Measurements from ENCODE around the gene SCN11A.
"Not testable (repeated sequence)": the region's sequence is repeated elsewhere in the genome, so short reads cannot be mapped to it uniquely, and the experiment has no call there.

Gene SCN11A

DNA sequence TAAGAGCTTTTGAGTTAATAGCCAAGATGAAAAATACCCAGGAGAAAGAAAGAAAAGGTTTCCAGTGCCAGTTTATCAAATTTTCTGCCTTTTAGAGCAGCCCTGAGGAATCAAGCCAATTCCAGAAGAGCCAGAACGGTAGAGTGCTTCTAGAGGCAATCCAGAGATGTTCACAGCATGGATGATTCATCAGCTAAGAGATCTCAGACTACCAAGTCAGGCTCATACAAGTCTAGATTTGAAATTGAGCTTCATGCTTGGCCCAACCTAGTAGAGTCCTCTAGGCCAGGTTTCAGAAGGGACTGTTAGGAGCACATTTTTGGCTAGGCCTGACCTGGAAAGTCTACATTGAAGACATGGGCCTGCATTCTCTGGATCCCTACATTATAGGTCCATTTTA lies 15.5 kb upstream of the SCN11A start:
- H3K36me3 ChIP-seq (ENCODE audit: control insufficient read depth, insufficient read depth, low read length), result peaks cover 53% of the 10 kb centered on the region

DNA sequence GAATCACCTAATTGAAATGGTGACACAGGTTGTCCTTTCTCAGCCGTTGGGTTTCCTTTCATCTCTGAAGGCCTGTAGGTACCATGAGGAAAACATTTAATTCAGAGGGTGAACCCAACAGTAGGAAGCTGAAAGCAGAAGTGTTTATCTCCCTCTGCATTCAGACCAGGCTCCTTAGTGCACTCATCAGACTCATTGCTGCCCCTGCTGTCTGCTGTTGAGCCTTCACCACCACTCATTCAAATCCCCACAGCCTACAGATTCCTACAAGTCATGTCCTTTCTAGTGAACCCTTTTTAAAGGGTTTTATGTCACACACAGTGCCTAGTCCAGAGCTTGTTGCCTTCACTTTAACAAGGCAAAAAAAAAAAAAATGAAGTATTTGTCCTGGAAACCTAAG lies 13.5 kb upstream of the SCN11A start:
- Histone ChIP-seq H3K4me1 (ENCODE audit: control insufficient read depth, insufficient read depth, low read length, poor library complexity, severe bottlenecking) (no peaks in the 10 kb centered on the region), H3K9me3 (ENCODE audit: control insufficient read depth, low read length) (no peaks in the 10 kb centered on the region), H3K36me3 (ENCODE audit: control insufficient read depth, insufficient read depth, low read length) (peaks cover 39% of the 10 kb centered on the region), H3K27me3 (replicated peaks; ENCODE audit: control insufficient read depth, insufficient read depth, low read length, poor library complexity, severe bottlenecking) (no peaks in the 10 kb centered on the region), H3K27ac (ENCODE audit: insufficient read depth, low read length, poor library complexity, severe bottlenecking) (no peak overlapping the region), H3K4me3 (ENCODE audit: insufficient read depth, low read depth, low read length, poor library complexity, severe bottlenecking) (no peak overlapping the region)
- DNase-seq, result no peak

More for the DNA sequence above, 15.5 kb upstream of the SCN11A start:
- Histone ChIP-seq H3K4me3 (ENCODE audit: insufficient read depth, low read depth, low read length, poor library complexity, severe bottlenecking) (no peak overlapping the region), H3K27ac (ENCODE audit: insufficient read depth, low read length, poor library complexity, severe bottlenecking) (no peak overlapping the region), H3K9me3 (ENCODE audit: control insufficient read depth, low read length) (no peaks in the 10 kb centered on the region), H3K27me3 (replicated peaks; ENCODE audit: control insufficient read depth, insufficient read depth, low read length, poor library complexity, severe bottlenecking) (no peaks in the 10 kb centered on the region), H3K4me1 (ENCODE audit: control insufficient read depth, insufficient read depth, low read length, poor library complexity, severe bottlenecking) (no peaks in the 10 kb centered on the region)
- no peak for DNase-seq

DNA sequence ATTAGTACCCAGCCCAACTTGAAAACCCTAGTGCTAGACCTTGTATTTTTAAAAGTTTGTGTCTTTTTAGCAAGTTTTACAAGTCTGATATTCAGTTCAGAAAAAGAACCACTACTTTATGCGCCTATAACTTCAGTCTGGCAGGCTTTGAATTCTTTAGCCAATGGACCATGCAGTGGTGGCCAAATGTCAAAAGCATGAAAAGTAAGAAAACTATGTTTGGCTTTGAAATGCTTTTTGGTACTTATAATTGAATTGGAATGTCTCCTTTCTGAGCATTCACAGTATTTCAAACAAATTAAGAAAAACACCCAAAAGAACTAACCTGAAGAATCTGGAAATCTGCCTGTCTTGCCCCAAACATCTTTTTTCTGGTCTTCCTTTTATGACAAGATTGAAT lies 12.9 kb upstream of the SCN11A start:
- H3K4me1 ChIP-seq (ENCODE audit: control insufficient read depth, insufficient read depth, low read length, poor library complexity, severe bottlenecking), result no peaks in the 10 kb centered on the region
- peaks cover 34% of the 10 kb centered on the region for H3K36me3 ChIP-seq (ENCODE audit: control insufficient read depth, insufficient read depth, low read length)
- H3K9me3 ChIP-seq (ENCODE audit: control insufficient read depth, low read length), result no peaks in the 10 kb centered on the region
- H3K4me3 ChIP-seq (ENCODE audit: insufficient read depth, low read depth, low read length, poor library complexity, severe bottlenecking), result no peak overlapping the region
- no peaks in the 10 kb centered on the region for H3K27me3 ChIP-seq (replicated peaks; ENCODE audit: control insufficient read depth, insufficient read depth, low read length, poor library complexity, severe bottlenecking)
- no peak overlapping the region for H3K27ac ChIP-seq (ENCODE audit: insufficient read depth, low read length, poor library complexity, severe bottlenecking)
- no peak for DNase-seq

DNA sequence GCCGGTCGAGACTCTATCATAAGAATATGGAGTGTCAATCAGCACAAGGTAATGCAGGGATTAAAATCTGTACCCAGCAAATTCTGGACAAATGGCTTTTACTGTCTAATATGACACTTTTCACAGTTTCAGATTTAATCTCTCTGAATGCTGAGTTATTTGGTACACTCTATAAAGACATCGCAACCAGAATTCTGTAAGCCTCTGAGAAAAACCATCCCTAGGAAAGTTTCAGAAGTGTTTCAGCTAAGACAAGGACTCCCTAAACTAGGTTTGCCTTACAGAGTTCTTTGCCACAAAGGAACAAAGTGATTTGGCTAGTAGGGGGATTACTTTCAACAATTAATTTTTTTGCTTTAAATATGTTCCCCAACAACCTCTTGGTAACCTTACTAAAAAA lies 11.4 kb upstream of the SCN11A start:
- H3K36me3 ChIP-seq (ENCODE audit: control insufficient read depth, insufficient read depth, low read length), result peaks cover 23% of the 10 kb centered on the region

DNA sequence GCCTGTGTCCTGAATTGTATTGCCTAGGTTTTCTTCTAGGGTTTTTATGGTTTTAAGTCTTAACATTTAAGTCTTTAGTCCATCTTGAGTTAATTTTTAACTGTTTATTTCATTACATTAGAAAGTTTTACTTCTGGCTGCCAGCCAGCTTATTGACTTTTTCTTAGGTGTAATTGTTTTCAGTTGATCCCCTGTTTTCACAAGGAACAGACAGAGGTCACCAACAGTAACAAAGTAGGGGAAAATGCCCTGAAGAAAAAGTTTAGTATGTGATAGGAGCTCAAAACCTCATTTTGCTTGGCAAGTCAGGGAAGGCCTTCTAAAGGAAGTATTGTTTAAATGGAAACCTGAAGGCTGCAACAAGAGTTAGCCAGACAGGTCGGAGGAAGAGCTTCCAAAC lies 10.4 kb upstream of the SCN11A start:
- no peaks in the 10 kb centered on the region for H3K9me3 ChIP-seq (ENCODE audit: control insufficient read depth, low read length)
- H3K36me3 ChIP-seq (ENCODE audit: control insufficient read depth, insufficient read depth, low read length), result peaks cover 18% of the 10 kb centered on the region
- no peaks in the 10 kb centered on the region for H3K27me3 ChIP-seq (replicated peaks; ENCODE audit: control insufficient read depth, insufficient read depth, low read length, poor library complexity, severe bottlenecking)
- H3K4me3 ChIP-seq (ENCODE audit: insufficient read depth, low read depth, low read length, poor library complexity, severe bottlenecking), result no peak overlapping the region
- no peaks in the 10 kb centered on the region for H3K4me1 ChIP-seq (ENCODE audit: control insufficient read depth, insufficient read depth, low read length, poor library complexity, severe bottlenecking)
- H3K27ac ChIP-seq (ENCODE audit: insufficient read depth, low read length, poor library complexity, severe bottlenecking), result no peak overlapping the region
- no peak for DNase-seq

More for the DNA sequence above, 11.4 kb upstream of the SCN11A start:
- H3K27me3 ChIP-seq (replicated peaks; ENCODE audit: control insufficient read depth, insufficient read depth, low read length, poor library complexity, severe bottlenecking), result no peaks in the 10 kb centered on the region
- no peaks in the 10 kb centered on the region for H3K9me3 ChIP-seq (ENCODE audit: control insufficient read depth, low read length)
- H3K4me3 ChIP-seq (ENCODE audit: insufficient read depth, low read depth, low read length, poor library complexity, severe bottlenecking), result no peak overlapping the region
- no peaks in the 10 kb centered on the region for H3K4me1 ChIP-seq (ENCODE audit: control insufficient read depth, insufficient read depth, low read length, poor library complexity, severe bottlenecking)
- H3K27ac ChIP-seq (ENCODE audit: insufficient read depth, low read length, poor library complexity, severe bottlenecking), result no peak overlapping the region
- no peak for DNase-seq

DNA sequence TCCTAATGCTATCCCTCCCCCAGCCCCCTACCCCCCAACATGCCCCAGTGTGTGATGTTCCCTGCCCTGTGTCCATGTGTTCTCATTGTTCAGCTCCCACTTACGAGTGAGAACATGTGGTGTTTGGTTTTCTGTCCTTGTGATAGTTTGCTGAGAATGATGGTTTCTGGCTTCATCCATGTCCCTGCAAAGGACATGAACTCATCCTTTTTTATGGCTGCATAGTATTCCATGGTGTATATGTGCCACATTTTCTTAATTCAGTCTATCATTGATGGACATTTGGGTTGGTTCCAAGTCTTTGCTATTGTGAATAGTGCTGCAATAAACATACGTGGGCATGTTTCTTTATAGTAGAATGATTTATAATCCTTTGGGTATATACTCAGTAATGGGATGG lies 9.5 kb upstream of the SCN11A start:
- peaks cover 10% of the 10 kb centered on the region for H3K36me3 ChIP-seq (ENCODE audit: control insufficient read depth, insufficient read depth, low read length)
- not testable (repeated sequence) for H3K4me1 ChIP-seq (ENCODE audit: control insufficient read depth, insufficient read depth, low read length, poor library complexity, severe bottlenecking); H3K9me3 ChIP-seq (ENCODE audit: control insufficient read depth, low read length); H3K27me3 ChIP-seq (replicated peaks; ENCODE audit: control insufficient read depth, insufficient read depth, low read length, poor library complexity, severe bottlenecking); DNase-seq; H3K27ac ChIP-seq (ENCODE audit: insufficient read depth, low read length, poor library complexity, severe bottlenecking); H3K4me3 ChIP-seq (ENCODE audit: insufficient read depth, low read depth, low read length, poor library complexity, severe bottlenecking)

DNA sequence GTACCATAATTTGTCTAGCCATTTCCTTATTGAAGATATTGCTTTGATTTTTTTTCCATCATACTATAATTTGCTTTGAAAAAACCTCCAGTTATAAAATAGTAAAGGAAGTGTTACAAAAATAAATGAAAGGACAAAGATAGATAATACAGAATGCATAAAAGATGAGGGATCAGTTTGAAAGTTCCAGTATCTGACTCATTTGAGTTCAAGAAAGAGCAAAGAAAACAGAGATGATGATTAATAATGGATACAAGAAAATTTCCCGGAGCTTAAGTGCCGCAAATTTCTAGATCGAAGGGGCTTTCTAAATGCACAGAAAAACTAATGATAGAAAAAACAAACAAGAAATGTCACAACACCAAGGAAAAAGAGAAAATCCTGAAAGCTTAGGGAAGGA lies 4.4 kb upstream of the SCN11A start:
- no peak overlapping the region for H3K4me3 ChIP-seq (ENCODE audit: insufficient read depth, low read depth, low read length, poor library complexity, severe bottlenecking)
- H3K9me3 ChIP-seq (ENCODE audit: control insufficient read depth, low read length), result no peaks in the 10 kb centered on the region
- peaks cover 12% of the 10 kb centered on the region for H3K4me1 ChIP-seq (ENCODE audit: control insufficient read depth, insufficient read depth, low read length, poor library complexity, severe bottlenecking)
- no peaks in the 10 kb centered on the region for H3K27me3 ChIP-seq (replicated peaks; ENCODE audit: control insufficient read depth, insufficient read depth, low read length, poor library complexity, severe bottlenecking)
- no peak for DNase-seq
- H3K27ac ChIP-seq (ENCODE audit: insufficient read depth, low read length, poor library complexity, severe bottlenecking), result no peak overlapping the region
- H3K36me3 ChIP-seq (ENCODE audit: control insufficient read depth, insufficient read depth, low read length), result peaks cover 6% of the 10 kb centered on the region

DNA sequence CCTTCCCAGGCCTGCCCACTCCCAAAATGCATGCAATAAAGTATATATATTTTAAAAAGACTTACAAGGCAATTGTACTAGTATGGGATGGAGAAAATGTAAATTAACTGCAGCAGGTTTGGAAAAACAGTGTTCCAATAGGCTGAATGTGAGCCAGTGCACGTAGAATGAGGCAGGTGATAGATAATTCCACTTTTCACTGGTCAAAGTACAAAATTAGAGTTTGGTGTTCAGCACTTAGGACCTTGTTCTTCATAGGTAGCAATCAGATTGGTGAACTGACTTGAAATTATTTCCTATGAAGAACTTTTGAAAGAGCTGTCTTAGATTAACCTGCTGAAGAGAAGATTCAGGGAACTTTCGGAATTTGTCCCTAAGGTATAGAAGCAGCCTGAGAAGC lies 2.0 kb upstream of the SCN11A start:
- H3K4me1 ChIP-seq (ENCODE audit: control insufficient read depth, insufficient read depth, low read length, poor library complexity, severe bottlenecking), result peaks cover 14% of the 10 kb centered on the region
- H3K27ac ChIP-seq (ENCODE audit: insufficient read depth, low read length, poor library complexity, severe bottlenecking), result no peak overlapping the region
- no peaks in the 10 kb centered on the region for H3K9me3 ChIP-seq (ENCODE audit: control insufficient read depth, low read length)
- H3K36me3 ChIP-seq (ENCODE audit: control insufficient read depth, insufficient read depth, low read length), result peaks cover 6% of the 10 kb centered on the region
- H3K27me3 ChIP-seq (replicated peaks; ENCODE audit: control insufficient read depth, insufficient read depth, low read length, poor library complexity, severe bottlenecking), result no peaks in the 10 kb centered on the region
- no peak overlapping the region for H3K4me3 ChIP-seq (ENCODE audit: insufficient read depth, low read depth, low read length, poor library complexity, severe bottlenecking)
- no peak for DNase-seq

DNA sequence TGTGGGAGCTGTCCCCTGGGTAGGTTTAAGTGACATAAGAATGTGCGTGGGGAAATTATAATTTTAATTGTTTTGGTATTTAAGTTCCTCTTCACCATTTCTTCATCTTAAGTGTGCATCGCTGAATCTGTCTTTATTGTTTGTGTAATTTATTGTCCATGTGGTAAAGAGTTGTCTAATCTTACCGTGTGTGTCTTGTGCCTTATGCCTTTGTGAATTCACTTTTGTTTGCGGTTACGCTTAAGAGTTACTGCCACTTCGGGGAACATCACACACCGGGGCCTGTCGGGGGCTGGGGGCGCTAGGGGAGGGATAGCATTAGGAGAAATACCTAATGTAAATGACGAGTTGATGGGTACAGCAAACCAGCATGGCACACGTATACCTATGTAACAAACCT lies 839 bp upstream of the SCN11A start:
- no peaks in the 10 kb centered on the region for H3K27me3 ChIP-seq (replicated peaks; ENCODE audit: control insufficient read depth, insufficient read depth, low read length, poor library complexity, severe bottlenecking)
- no peak for DNase-seq
- no peaks in the 10 kb centered on the region for H3K9me3 ChIP-seq (ENCODE audit: control insufficient read depth, low read length)
- H3K36me3 ChIP-seq (ENCODE audit: control insufficient read depth, insufficient read depth, low read length), result no peaks in the 10 kb centered on the region
- peaks cover 14% of the 10 kb centered on the region for H3K4me1 ChIP-seq (ENCODE audit: control insufficient read depth, insufficient read depth, low read length, poor library complexity, severe bottlenecking)
- peak overlapping the region; percentile 96 for H3K27ac ChIP-seq (ENCODE audit: insufficient read depth, low read length, poor library complexity, severe bottlenecking)
- H3K4me3 ChIP-seq (ENCODE audit: insufficient read depth, low read depth, low read length, poor library complexity, severe bottlenecking), result peak overlapping the region; percentile 93

DNA sequence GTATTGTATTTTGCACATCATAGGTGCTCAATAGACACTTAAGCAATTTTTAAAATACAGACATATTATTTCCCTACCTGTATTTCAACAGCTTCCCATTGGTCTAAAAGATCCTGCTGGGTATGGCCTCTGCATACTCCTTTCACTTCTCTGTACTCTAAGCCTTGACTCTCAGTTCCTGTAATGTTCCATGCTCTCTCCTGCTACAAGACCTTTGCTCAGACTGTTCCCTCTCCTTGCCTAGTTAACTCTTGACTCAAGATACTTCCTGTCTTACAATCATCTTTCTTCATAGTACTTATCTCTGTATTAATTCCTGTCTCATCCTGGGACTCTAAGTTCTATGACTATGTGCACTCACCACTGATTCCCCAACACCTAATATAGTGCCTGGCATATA lies 1.7 kb downstream of the SCN11A start:
- Histone ChIP-seq H3K4me1 (ENCODE audit: control insufficient read depth, insufficient read depth, low read length, poor library complexity, severe bottlenecking) (peaks cover 14% of the 10 kb centered on the region), H3K27me3 (replicated peaks; ENCODE audit: control insufficient read depth, insufficient read depth, low read length, poor library complexity, severe bottlenecking) (no peaks in the 10 kb centered on the region), H3K27ac (ENCODE audit: insufficient read depth, low read length, poor library complexity, severe bottlenecking) (peak overlapping the region; percentile 13), H3K9me3 (ENCODE audit: control insufficient read depth, low read length) (no peaks in the 10 kb centered on the region), H3K36me3 (ENCODE audit: control insufficient read depth, insufficient read depth, low read length) (no peaks in the 10 kb centered on the region), H3K4me3 (ENCODE audit: insufficient read depth, low read depth, low read length, poor library complexity, severe bottlenecking) (no peak overlapping the region)
- DNase-seq, result no peak

DNA sequence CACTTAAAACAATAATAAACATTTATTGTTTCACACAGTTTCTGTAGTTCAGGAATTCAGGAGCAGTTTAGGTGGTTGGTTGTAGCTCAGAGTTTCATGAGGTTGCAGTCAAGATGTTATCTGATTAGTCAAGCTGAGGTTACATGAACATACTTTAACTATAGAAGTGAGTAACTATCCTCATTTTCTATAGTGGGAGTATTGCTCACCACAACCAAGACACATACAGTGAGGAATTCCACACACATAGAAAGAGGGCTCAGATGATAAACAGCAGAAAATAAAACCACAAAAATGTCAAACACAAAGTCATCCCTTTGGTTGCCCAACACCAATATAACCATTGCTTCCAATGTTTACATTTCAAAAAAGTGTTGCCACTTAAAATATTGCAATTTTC lies 13.6 kb downstream of the SCN11A start:
- DNase-seq, result no peak
- Histone ChIP-seq H3K4me3 (ENCODE audit: insufficient read depth, low read depth, low read length, poor library complexity, severe bottlenecking) (no peak overlapping the region), H3K9me3 (ENCODE audit: control insufficient read depth, low read length) (no peaks in the 10 kb centered on the region), H3K27ac (ENCODE audit: insufficient read depth, low read length, poor library complexity, severe bottlenecking) (no peak overlapping the region), H3K4me1 (ENCODE audit: control insufficient read depth, insufficient read depth, low read length, poor library complexity, severe bottlenecking) (no peaks in the 10 kb centered on the region), H3K27me3 (replicated peaks; ENCODE audit: control insufficient read depth, insufficient read depth, low read length, poor library complexity, severe bottlenecking) (no peaks in the 10 kb centered on the region), H3K36me3 (ENCODE audit: control insufficient read depth, insufficient read depth, low read length) (no peaks in the 10 kb centered on the region)

All from effector memory CD4-positive, alpha-beta T cell (primary cell).